ENCODE measurements around the gene PIGL.

DNA sequence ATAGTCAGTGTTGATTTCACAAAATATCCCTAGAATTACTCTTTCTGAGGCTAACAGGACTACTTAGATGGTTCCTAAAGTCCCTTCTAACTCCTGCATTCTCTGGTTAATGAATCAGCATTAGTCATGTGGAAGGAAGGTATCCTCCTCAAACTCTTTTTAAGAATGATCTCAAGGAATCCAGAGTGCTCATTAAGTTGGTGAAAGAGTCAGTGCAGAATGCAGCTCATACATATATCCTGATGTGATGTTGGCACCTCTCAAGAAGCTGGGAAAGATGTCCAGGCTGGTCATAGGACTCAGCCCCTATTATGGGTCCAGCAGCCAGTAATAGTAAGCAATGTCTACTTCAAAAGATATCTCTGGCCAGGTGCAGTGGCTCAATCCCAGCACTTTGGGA lies 65.5 kb downstream of the PIGL start:
- TF ChIP-seq, protein P1, sequence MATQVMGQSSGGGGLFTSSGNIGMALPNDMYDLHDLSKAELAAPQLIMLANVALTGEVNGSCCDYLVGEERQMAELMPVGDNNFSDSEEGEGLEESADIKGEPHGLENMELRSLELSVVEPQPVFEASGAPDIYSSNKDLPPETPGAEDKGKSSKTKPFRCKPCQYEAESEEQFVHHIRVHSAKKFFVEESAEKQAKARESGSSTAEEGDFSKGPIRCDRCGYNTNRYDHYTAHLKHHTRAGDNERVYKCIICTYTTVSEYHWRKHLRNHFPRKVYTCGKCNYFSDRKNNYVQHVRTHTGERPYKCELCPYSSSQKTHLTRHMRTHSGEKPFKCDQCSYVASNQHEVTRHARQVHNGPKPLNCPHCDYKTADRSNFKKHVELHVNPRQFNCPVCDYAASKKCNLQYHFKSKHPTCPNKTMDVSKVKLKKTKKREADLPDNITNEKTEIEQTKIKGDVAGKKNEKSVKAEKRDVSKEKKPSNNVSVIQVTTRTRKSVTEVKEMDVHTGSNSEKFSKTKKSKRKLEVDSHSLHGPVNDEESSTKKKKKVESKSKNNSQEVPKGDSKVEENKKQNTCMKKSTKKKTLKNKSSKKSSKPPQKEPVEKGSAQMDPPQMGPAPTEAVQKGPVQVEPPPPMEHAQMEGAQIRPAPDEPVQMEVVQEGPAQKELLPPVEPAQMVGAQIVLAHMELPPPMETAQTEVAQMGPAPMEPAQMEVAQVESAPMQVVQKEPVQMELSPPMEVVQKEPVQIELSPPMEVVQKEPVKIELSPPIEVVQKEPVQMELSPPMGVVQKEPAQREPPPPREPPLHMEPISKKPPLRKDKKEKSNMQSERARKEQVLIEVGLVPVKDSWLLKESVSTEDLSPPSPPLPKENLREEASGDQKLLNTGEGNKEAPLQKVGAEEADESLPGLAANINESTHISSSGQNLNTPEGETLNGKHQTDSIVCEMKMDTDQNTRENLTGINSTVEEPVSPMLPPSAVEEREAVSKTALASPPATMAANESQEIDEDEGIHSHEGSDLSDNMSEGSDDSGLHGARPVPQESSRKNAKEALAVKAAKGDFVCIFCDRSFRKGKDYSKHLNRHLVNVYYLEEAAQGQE (IDR thresholded peaks at IDR 0.05; ENCODE audit: insufficient replicate concordance, low read depth), result no peak
- TF ChIP-seq, protein P2, sequence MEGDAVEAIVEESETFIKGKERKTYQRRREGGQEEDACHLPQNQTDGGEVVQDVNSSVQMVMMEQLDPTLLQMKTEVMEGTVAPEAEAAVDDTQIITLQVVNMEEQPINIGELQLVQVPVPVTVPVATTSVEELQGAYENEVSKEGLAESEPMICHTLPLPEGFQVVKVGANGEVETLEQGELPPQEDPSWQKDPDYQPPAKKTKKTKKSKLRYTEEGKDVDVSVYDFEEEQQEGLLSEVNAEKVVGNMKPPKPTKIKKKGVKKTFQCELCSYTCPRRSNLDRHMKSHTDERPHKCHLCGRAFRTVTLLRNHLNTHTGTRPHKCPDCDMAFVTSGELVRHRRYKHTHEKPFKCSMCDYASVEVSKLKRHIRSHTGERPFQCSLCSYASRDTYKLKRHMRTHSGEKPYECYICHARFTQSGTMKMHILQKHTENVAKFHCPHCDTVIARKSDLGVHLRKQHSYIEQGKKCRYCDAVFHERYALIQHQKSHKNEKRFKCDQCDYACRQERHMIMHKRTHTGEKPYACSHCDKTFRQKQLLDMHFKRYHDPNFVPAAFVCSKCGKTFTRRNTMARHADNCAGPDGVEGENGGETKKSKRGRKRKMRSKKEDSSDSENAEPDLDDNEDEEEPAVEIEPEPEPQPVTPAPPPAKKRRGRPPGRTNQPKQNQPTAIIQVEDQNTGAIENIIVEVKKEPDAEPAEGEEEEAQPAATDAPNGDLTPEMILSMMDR (IDR thresholded peaks at IDR 0.05; ENCODE audit: insufficient read depth, low read length), result no peak
- no peak for TF ChIP-seq GABPA (IDR thresholded peaks at IDR 0.05; ENCODE audit: low read depth)
- TF ChIP-seq POLR2AphosphoS5 (IDR thresholded peaks at IDR 0.05; ENCODE audit: low read depth), result no peak
- no peak for TF ChIP-seq SPI1 (IDR thresholded peaks at IDR 0.05; ENCODE audit: borderline replicate concordance, low read depth)

All from HL-60 (cell line).